ENCODE measurements around the gene CRMP1.

DNA sequence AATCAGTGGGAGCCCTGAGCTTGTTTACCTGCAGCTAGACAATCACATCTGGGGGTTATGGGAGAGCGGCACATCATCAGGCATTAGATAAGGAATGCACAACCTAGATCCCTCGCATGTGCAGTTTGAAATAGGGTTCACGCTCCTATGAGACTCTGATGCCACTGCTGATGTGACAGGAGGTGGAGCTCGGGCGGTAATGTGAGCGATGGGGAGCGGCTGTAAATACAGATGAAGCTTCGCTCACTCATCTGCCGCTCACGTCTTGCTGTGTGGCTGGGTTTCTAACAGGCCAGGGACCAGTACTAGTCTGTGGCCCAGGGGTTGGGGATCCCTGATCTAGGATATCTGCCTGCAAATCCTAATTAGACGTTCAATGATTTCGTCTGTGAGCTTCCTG is 90.3 kb downstream of the CRMP1 start:
- no peak for TF ChIP-seq POLR2A (IDR thresholded peaks at IDR 0.05)
- TF ChIP-seq, protein P1, sequence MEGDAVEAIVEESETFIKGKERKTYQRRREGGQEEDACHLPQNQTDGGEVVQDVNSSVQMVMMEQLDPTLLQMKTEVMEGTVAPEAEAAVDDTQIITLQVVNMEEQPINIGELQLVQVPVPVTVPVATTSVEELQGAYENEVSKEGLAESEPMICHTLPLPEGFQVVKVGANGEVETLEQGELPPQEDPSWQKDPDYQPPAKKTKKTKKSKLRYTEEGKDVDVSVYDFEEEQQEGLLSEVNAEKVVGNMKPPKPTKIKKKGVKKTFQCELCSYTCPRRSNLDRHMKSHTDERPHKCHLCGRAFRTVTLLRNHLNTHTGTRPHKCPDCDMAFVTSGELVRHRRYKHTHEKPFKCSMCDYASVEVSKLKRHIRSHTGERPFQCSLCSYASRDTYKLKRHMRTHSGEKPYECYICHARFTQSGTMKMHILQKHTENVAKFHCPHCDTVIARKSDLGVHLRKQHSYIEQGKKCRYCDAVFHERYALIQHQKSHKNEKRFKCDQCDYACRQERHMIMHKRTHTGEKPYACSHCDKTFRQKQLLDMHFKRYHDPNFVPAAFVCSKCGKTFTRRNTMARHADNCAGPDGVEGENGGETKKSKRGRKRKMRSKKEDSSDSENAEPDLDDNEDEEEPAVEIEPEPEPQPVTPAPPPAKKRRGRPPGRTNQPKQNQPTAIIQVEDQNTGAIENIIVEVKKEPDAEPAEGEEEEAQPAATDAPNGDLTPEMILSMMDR (IDR thresholded peaks at IDR 0.05), result no peak
